SK-N-SH treated with all-trans-retinoic acid at 6 μM for 48 hours (cell line): ENCODE data around the gene UBE2Q1.

Source experiments
- ATAC-seq: fragments of 200-7000 bp; cut with Tn5 transposase; 3 replicates; pipeline ENCODE4 v1.9.1; 2020; ENCODE audit warnings: mild to moderate bottlenecking, moderate library complexity
- ARNTL ChIP-seq: fragments of 450-650 bp; formaldehyde crosslinking; IDR thresholded peaks from 2 replicates; pipeline ENCODE4 v1.5.0; 2020; ENCODE audit warnings: low read depth, mild to moderate bottlenecking, moderate library complexity, borderline replicate concordance
- BACH2 ChIP-seq: fragments of 250-450 bp; sonication (Bioruptor Pico); IDR thresholded peaks from 2 replicates; pipeline ENCODE4 v1.9.0; 2021; ENCODE audit warnings: mild to moderate bottlenecking, borderline replicate concordance
- CREB5 ChIP-seq: fragments of 250-450 bp; sonication (Bioruptor Pico); IDR thresholded peaks from 2 replicates; pipeline ENCODE4 v1.5.1; 2020; ENCODE audit warnings: low read depth, mild to moderate bottlenecking, moderate library complexity
- CSDC2 ChIP-seq: fragments of 250-450 bp; sonication (Bioruptor Pico); IDR thresholded peaks from 2 replicates; pipeline ENCODE4 v1.5.0; 2020; ENCODE audit warnings: mild to moderate bottlenecking, moderate library complexity
- CSRNP3 ChIP-seq: fragments of 250-450 bp; sonication (Bioruptor Pico); IDR thresholded peaks from 2 replicates; pipeline ENCODE4 v1.5.1; 2021; ENCODE audit warnings: mild to moderate bottlenecking, moderate library complexity
- ESRRG ChIP-seq: fragments of 250-450 bp; sonication (Bioruptor Pico); IDR thresholded peaks from 2 replicates; pipeline ENCODE4 v1.6.1; 2021; ENCODE audit warnings: mild to moderate bottlenecking
- GLIS3 ChIP-seq: fragments of 250-450 bp; sonication (Bioruptor Pico); IDR thresholded peaks from 2 replicates; pipeline ENCODE4 v1.5.0; 2020; ENCODE audit warnings: mild to moderate bottlenecking, moderate library complexity
- PATZ1 ChIP-seq: fragments of 250-450 bp; sonication (Bioruptor Pico); IDR thresholded peaks from 2 replicates; pipeline ENCODE4 v1.8.0; 2020; ENCODE audit warnings: mild to moderate bottlenecking, moderate library complexity, borderline replicate concordance
- POU6F1 ChIP-seq: fragments of 250-450 bp; sonication (Bioruptor Pico); IDR thresholded peaks from 2 replicates; pipeline ENCODE4 v1.8.0; 2021; ENCODE audit warnings: low read depth, mild to moderate bottlenecking, moderate library complexity, borderline replicate concordance
- PPARA ChIP-seq: fragments of 250-450 bp; sonication (Bioruptor Pico); IDR thresholded peaks from 2 replicates; pipeline ENCODE4 v1.5.0; 2020; ENCODE audit warnings: mild to moderate bottlenecking, borderline replicate concordance
- RARB ChIP-seq: fragments of 250-450 bp; sonication (Bioruptor Pico); IDR thresholded peaks from 2 replicates; pipeline ENCODE4 v1.8.0; 2021; ENCODE audit warnings: mild to moderate bottlenecking, moderate library complexity
- TCF4 ChIP-seq: fragments of 250-450 bp; sonication (Bioruptor Pico); IDR thresholded peaks from 2 replicates; pipeline ENCODE4 v1.8.0; 2021; ENCODE audit warnings: mild to moderate bottlenecking, moderate library complexity, borderline replicate concordance
- TOX ChIP-seq: fragments of 250-450 bp; sonication (Bioruptor Pico); IDR thresholded peaks from 2 replicates; pipeline ENCODE4 v1.8.0; 2021; ENCODE audit warnings: mild to moderate bottlenecking, moderate library complexity, borderline replicate concordance
- TSHZ2 ChIP-seq: fragments of 250-450 bp; sonication (Bioruptor Pico); IDR thresholded peaks from 2 replicates; pipeline ENCODE4 v1.5.0; 2020; ENCODE audit warnings: mild to moderate bottlenecking, moderate library complexity
- ZC3H10 ChIP-seq: fragments of 250-450 bp; sonication (Bioruptor Pico); IDR thresholded peaks from 2 replicates; pipeline ENCODE4 v1.5.1; 2021; ENCODE audit warnings: mild to moderate bottlenecking, moderate library complexity
- ZNF70 ChIP-seq: fragments of 450-650 bp; formaldehyde crosslinking; IDR thresholded peaks from 2 replicates; pipeline ENCODE4 v1.5.0; 2020; ENCODE audit warnings: mild to moderate bottlenecking, moderate library complexity

Gene UBE2Q1

GRCh38 chr1:154603317-154603716, 44.9 kb upstream of the UBE2Q1 start (continued):
- TF ChIP-seq TOX: no peak
- no peak for TF ChIP-seq ESRRG (CRISPR knock-in tag)
- TF ChIP-seq BACH2 (CRISPR knock-in tag): no peak

GRCh38 chr1:154599658-154600057, 41.2 kb upstream of the UBE2Q1 start:
- TF ChIP-seq ZC3H10 (CRISPR knock-in tag) (no peak), CSDC2 (CRISPR knock-in tag) (no peak), TCF4 (CRISPR knock-in tag) (no peak), CREB5 (CRISPR knock-in tag) (no peak), TSHZ2 (CRISPR knock-in tag) (no peak), CSRNP3 (CRISPR knock-in tag) (no peak)
- ATAC-seq: peak; percentile 18; the same call in 2 of the 3 replicates

GRCh38 chr1:154598871-154599635, 40.6 kb upstream of the UBE2Q1 start:
- no peak for ATAC-seq

More at GRCh38 chr1:154598871-154599635, 40.6 kb upstream of the UBE2Q1 start:
- TF ChIP-seq ARNTL (CRISPR knock-in tag) (no peak), GLIS3 (CRISPR knock-in tag) (no peak), PATZ1 (no peak), TOX (no peak), PPARA (CRISPR knock-in tag) (no peak), CSRNP3 (CRISPR knock-in tag) (no peak), CSDC2 (CRISPR knock-in tag) (no peak), ZC3H10 (CRISPR knock-in tag) (no peak), RARB (CRISPR knock-in tag) (no peak), ESRRG (CRISPR knock-in tag) (no peak), BACH2 (CRISPR knock-in tag) (no peak), POU6F1 (CRISPR knock-in tag) (no peak), ZNF70 (CRISPR knock-in tag) (no peak)
